K562 (cell line): ENCODE results near the gene PEDS1. TPM values are rescaled to one million over a fixed set of nuclear protein-coding genes. Genes with fewer than 3 reads are reported as not detected.
A peak's percentile ranks its signal among the peaks of the same experiment; 100 is the strongest.

ENCODE experiments used
- ATAC-seq: fragments of 200-7000 bp; cut with Tn5 transposase; 3 replicates; pipeline ENCODE4 v1.9.1; 2020; ENCODE audit warnings: moderate library complexity
- BruUV-seq: library from RNA; stranded (reverse); fragments of 400-500 nt; replicated peaks from 2 replicates; lab custom pipeline; 2021; lab: Mats Ljungman, UMichigan
- CTCF ChIA-PET: fragments of 300-600 bp; formaldehyde crosslinking; extraction: SDS; loops from one replicate; lab custom pipeline; 2021; ENCODE audit warnings: low intra/inter-chr PET ratio; lab: Yijun Ruan, JAX
- POLR2A ChIA-PET: fragments of 300-600, 350-650 bp; sonication (Branson Sonifier 250); formaldehyde crosslinking; extraction: SDS; loops from one replicate; lab custom pipeline; 2021; ENCODE audit warnings: antibody characterized with exemption, inconsistent platforms; lab: Yijun Ruan, JAX
- DNase-seq, 4 experiments: peaks; one replicate each; pipeline versions ENCODE4 v3.0.0 to v3.0.0-alpha.2; 2011 to 2018; ENCODE audit warnings: low spot score in 3 of 4, mixed read lengths in 3 of 4; ENCODE audit errors: extremely low read depth in 1 of 4
- FAIRE-seq: peaks from 2 replicates; lab custom pipeline; 2011; peaks lifted over from hg19 to GRCh38; lab: Jason Lieb, UNC
- H2AFZ ChIP-seq: 2 replicates; pipeline ENCODE4 v1.6.0; 2011; ENCODE audit warnings: low read depth, low read length, control low read depth, inconsistent platforms
- H3K27ac ChIP-seq: fragments of 200-600 bp; 3 replicates; pipeline ENCODE4 v1.8.0; 2011; ENCODE audit warnings: low read depth, mild to moderate bottlenecking, control low read depth, inconsistent platforms, low read length, moderate library complexity, mixed read lengths; ENCODE audit errors: extremely low read depth
- H3K27me3 ChIP-seq, 2 experiments: fragments of 300-600 bp in 1 of 2; 2 replicates in 1 of 2; 3 replicates in 1 of 2; pipeline versions ENCODE4 v1.6.0 to v1.8.0; 2011; ENCODE audit warnings: inconsistent platforms in 2 of 2, low read length in 2 of 2, mild to moderate bottlenecking in 1 of 2, mixed read lengths in 1 of 2, moderate library complexity in 1 of 2; ENCODE audit not compliant: control insufficient read depth in 2 of 2, insufficient read depth in 2 of 2
- H3K36me3 ChIP-seq: fragments of 300-600 bp; 3 replicates; pipeline ENCODE4 v1.8.0; 2011; ENCODE audit warnings: mild to moderate bottlenecking, low read length, inconsistent platforms; ENCODE audit not compliant: control insufficient read depth, insufficient read depth
- H3K4me1 ChIP-seq, 2 experiments: fragments of 200-600 bp in 1 of 2; replicated peaks in 1 of 2; 2 replicates in 1 of 2; 3 replicates in 1 of 2; pipeline versions ENCODE4 v1.5.1 to v1.8.0; 2011; ENCODE audit warnings: inconsistent platforms in 2 of 2, low read length in 2 of 2, mild to moderate bottlenecking in 1 of 2, mixed read lengths in 1 of 2, moderate library complexity in 1 of 2; ENCODE audit not compliant: control insufficient read depth in 2 of 2, insufficient read depth in 2 of 2
- H3K4me2 ChIP-seq: 2 replicates; pipeline ENCODE4 v1.6.1; 2011; ENCODE audit warnings: low read length, control low read depth, inconsistent platforms, mixed read lengths; ENCODE audit not compliant: insufficient read depth
- H3K4me3 ChIP-seq: fragments of 200-600 bp; sonication (generic), shearing (Covaris generic); 2 replicates; pipeline ENCODE4 v1.5.1; 2016; ENCODE audit warnings: control low read depth, inconsistent platforms
- H3K79me2 ChIP-seq: fragments of 200-600 bp; 3 replicates; pipeline ENCODE4 v1.8.0; 2011; ENCODE audit warnings: low read length, inconsistent platforms; ENCODE audit not compliant: control insufficient read depth, insufficient read depth
- H3K9ac ChIP-seq, 2 experiments: 2 replicates each; pipeline versions ENCODE4 v1.6.0 to v1.6.1; 2011; ENCODE audit warnings: low read depth in 2 of 2, low read length in 2 of 2, control low read depth in 1 of 2, inconsistent platforms in 1 of 2, mild to moderate bottlenecking in 1 of 2, mixed read lengths in 1 of 2; ENCODE audit not compliant: insufficient read depth in 1 of 2
- H3K9me1 ChIP-seq: one replicate; pipeline ENCODE4 v1.6.0; 2011; ENCODE audit warnings: inconsistent platforms, mild to moderate bottlenecking, low read length, moderate library complexity; ENCODE audit not compliant: control insufficient read depth, insufficient read depth
- H3K9me3 ChIP-seq: replicated peaks from 2 replicates; pipeline ENCODE4 v1.5.1; 2011; ENCODE audit warnings: low read depth, low read length, inconsistent platforms; ENCODE audit not compliant: control insufficient read depth, insufficient read depth
- H4K20me1 ChIP-seq: replicated peaks from 2 replicates; pipeline ENCODE4 v1.6.1; 2011; ENCODE audit warnings: low read length, inconsistent platforms, mixed read lengths; ENCODE audit not compliant: control insufficient read depth, insufficient read depth
- AFF1 ChIP-seq, 2 experiments: fragments of 450-650 bp; IDR thresholded peaks; 2 replicates each; pipeline ENCODE4 v1.6.1; 2018; ENCODE audit warnings: mild to moderate bottlenecking in 2 of 2, low read depth in 1 of 2; ENCODE audit not compliant: partially characterized antibody in 2 of 2
- ATF1 ChIP-seq, 2 experiments: fragments of 450-650 bp in 1 of 2; IDR thresholded peaks; 2 replicates each; pipeline ENCODE4 v1.6.1; 2016; ENCODE audit warnings: missing compliant biosample characterization in 1 of 2, missing genetic modification characterization in 1 of 2
- CBX3 ChIP-seq, 2 experiments: IDR thresholded peaks; 1 replicate in 1 of 2; 2 replicates in 1 of 2; pipeline ENCODE4 v1.6.1; 2012; ENCODE audit warnings: inconsistent platforms in 2 of 2, low read length in 2 of 2, borderline replicate concordance in 1 of 2, control low read depth in 1 of 2
- CREM ChIP-seq: IDR thresholded peaks from 2 replicates; pipeline ENCODE4 v1.6.1; 2014; ENCODE audit warnings: antibody characterized with exemption, low read depth
- JUN ChIP-seq, 2 experiments: sonication (generic) in 1 of 2; formaldehyde crosslinking in 1 of 2; IDR thresholded peaks; 2 replicates each; pipeline versions ENCODE4 v1.6.1 to v1.8.0; 2012 to 2022; ENCODE audit warnings: borderline replicate concordance in 2 of 2, mild to moderate bottlenecking in 2 of 2, improper control_type of control experiment in 1 of 2, low read depth in 1 of 2, low read length in 1 of 2, missing genetic modification reagents in 1 of 2
- JUND ChIP-seq, 2 experiments: IDR thresholded peaks; 2 replicates in 1 of 2; 3 replicates in 1 of 2; pipeline ENCODE4 v1.6.1; 2011; ENCODE audit warnings: borderline replicate concordance in 2 of 2, low read depth in 2 of 2, low read length in 2 of 2, improper control_type of control experiment in 1 of 2, missing biosample characterization in 1 of 2, missing genetic modification characterization in 1 of 2, missing genetic modification reagents in 1 of 2
- MTA2 ChIP-seq: fragments of 450-650 bp; IDR thresholded peaks from 2 replicates; pipeline ENCODE4 v1.6.1; 2016; ENCODE audit warnings: low read depth
- NR2C1 ChIP-seq, 2 experiments: fragments of 450-650 bp; IDR thresholded peaks; 2 replicates each; pipeline ENCODE4 v1.6.1; 2017; ENCODE audit warnings: mild to moderate bottlenecking in 2 of 2, antibody characterized with exemption in 1 of 2, inconsistent platforms in 1 of 2, missing compliant biosample characterization in 1 of 2, missing genetic modification characterization in 1 of 2
- PTTG1 ChIP-seq: fragments of 450-650 bp; IDR thresholded peaks from 2 replicates; pipeline ENCODE4 v1.6.1; 2016; ENCODE audit warnings: low read depth, mild to moderate bottlenecking, missing genetic modification characterization, missing compliant biosample characterization
- ZBTB8A ChIP-seq: fragments of 450-650 bp; IDR thresholded peaks from 2 replicates; pipeline ENCODE4 v1.6.1; 2018; ENCODE audit warnings: mild to moderate bottlenecking, moderate library complexity; ENCODE audit not compliant: partially characterized antibody
- ZEB2 ChIP-seq: fragments of 450-650 bp; IDR thresholded peaks from 2 replicates; pipeline ENCODE4 v1.6.1; 2016
- ZKSCAN1 ChIP-seq: fragments of 150-350 bp; IDR thresholded peaks from 2 replicates; pipeline ENCODE4 v1.6.1; 2016; ENCODE audit warnings: low read depth, low read length
- ZNF324 ChIP-seq: fragments of 250-450 bp; sonication (Bioruptor Pico); IDR thresholded peaks from 2 replicates; pipeline ENCODE4 v1.4.0; 2020; ENCODE audit warnings: mild to moderate bottlenecking
- WGBS: fragments of 100-300 bp; shearing (Covaris generic); methylation state at CpG from one replicate; pipeline ENCODE4 v1.1.6; 2016; ENCODE audit warnings: low coverage, mixed read lengths; ENCODE audit not compliant: insufficient coverage; ENCODE audit errors: missing lambda C conversion rate; 5-methylcytosine and 5-hydroxymethylcytosine counted together
- in situ Hi-C: fragments of 300-500 bp; cut with MboI; formaldehyde crosslinking; loops from 4 replicates; pipeline ENCODE4 v1.15.0; 2018; ENCODE audit warnings: inconsistent platforms, mixed read lengths
- intact Hi-C: fragments of 100-400 bp; cut with micrococcal nuclease; formaldehyde crosslinking; loops from 2 replicates; pipeline ENCODE4 v1.14.2; 2022
- polyA plus RNA-seq, 8 experiments: library from polyadenylated mRNA; depleted of rRNA in 4 of 8; stranded (reverse) in 5 of 8; unstranded in 3 of 8; fragments of >200 nt; fragmentation: Nextera tagmentation in 2 of 8; fragmentation: Illumina TruSeq in 1 of 8; extraction: Ambion mirVana in 2 of 8; extraction: Trizol in 1 of 8; gene quantifications; 2 replicates each; pipeline versions ENCODE4 v1.2.1 to v1.2.3, GENCODE V29; 2011 to 2014; ENCODE audit warnings: inconsistent platforms in 1 of 8, missing spikeins in 1 of 8
- total RNA-seq, 7 experiments: library from RNA; depleted of rRNA in 6 of 7; stranded (reverse); fragments of >200 nt in 6 of 7; fragmentation: Illumina TruSeq in 2 of 7; extraction: Trizol in 2 of 7; gene quantifications; 2 replicates each; pipeline versions ENCODE4 v1.2.1 to v1.2.3, GENCODE V29; 2011 to 2021; ENCODE audit warnings: low replicate concordance in 1 of 7
- TF ChIP-seq, protein P1 (sequence below): sonication (generic); formaldehyde crosslinking; IDR thresholded peaks from 2 replicates; pipeline ENCODE4 v1.8.0; 2022; ENCODE audit warnings: mild to moderate bottlenecking, missing genetic modification reagents

The PEDS1 gene
- total and polyA plus RNA-seq, 9 of the 15 experiments (the other 6 are each of a cell fraction or from before 2014, with no cell fraction given): 2.9 to 38.5 (median 24.2) TPM

DNA sequence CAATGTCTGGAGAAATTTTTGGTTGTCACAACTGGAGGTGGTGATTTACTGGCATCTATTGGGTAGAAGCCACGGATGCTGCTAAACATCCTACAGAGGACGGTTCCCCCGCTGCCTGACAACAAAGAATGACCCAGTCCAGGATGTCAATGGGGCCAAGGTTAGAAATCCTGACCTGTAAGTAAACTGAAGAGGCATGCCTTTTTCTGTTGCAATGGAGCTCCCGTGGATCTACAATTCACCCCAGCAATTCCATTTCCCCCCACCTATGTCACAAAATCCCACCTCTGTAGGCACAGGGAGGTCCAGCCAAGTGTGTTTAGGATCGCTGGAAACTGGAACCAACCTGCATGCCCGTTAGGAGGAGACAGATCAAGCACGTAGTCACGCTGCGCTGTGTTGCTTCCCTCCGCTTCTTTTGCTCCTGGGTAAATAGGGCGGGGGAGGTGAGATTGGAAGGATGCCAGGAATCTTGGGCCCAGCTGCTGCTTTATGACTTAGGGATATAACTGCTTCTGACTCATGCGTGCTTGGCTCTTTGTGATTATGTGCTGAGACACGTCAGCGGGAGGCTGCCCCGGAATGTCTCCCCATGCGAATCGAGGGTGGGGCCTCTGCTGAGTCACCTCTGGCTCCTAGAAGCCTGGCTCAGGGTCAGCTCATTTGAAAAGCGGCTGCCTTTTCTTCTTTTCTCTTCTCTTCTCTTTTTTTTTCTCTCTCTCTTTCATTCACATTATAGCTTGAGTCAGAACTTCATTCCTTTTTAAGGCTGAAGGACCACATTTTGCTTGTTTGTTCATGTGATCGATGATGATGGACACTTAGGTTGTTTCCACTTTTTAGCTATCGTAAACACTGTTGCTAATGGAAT, 12.4 kb upstream of the PEDS1 start:
- intact Hi-C loops: loop anchor here (5.0 kb wide), 2 partner anchors 54 to 79 kb away; partner anchors contain the start of gene UBE2V1
- WGBS: 3% methylated on average over 18 of the region's 20 CpGs
- Histone ChIP-seq H3K9me1 (no peaks in the 10 kb centered on the region), H3K4me1 (peaks cover 31 to 34% of the 10 kb centered on the region in 2 experiments; a peak in 4 of 5 replicates), H3K36me3 (no peaks in the 10 kb centered on the region), H3K9me3 (no peaks in the 10 kb centered on the region), H3K27ac (peak overlapping the region; percentile 91), H2AFZ (peak overlapping the region; percentile 98), H3K27me3 (no peaks in the 10 kb centered on the region), H4K20me1 (no peaks in the 10 kb centered on the region), H3K79me2 (no peaks in the 10 kb centered on the region), H3K4me2 (peak overlapping the region; percentile 96), H3K9ac (peak overlapping the region; percentile 82 to 88; a peak in 3 of 4 replicates), H3K4me3 (peak overlapping the region; percentile 37)
- DNase-seq (peak; percentile 95 to 99 (median 96)), ATAC-seq (peak; percentile 97), FAIRE-seq (peak; percentile 99)
- ChIA-PET POLR2A (interaction anchor here (0.6 to 2.2 kb wide), 20 partner anchors 8 to 482 kb away, joined by 3 to 20 read pairs (median 4); partner anchors contain the start of genes CEBPB, PEDS1 and SNAI1), CTCF (interaction anchor here (0.9 to 1.2 kb wide), 2 partner anchors 184 to 188 kb away, joined by 4 to 8 read pairs; no protein-coding TSS in a partner anchor)
- BruUV-seq: TSS peak; percentile 93
- in situ Hi-C loops: loop anchor here (5.0 kb wide), 1 partner anchor 184 kb away; the partner anchor contains the start of gene SNAI1
- TF ChIP-seq, protein P1, sequence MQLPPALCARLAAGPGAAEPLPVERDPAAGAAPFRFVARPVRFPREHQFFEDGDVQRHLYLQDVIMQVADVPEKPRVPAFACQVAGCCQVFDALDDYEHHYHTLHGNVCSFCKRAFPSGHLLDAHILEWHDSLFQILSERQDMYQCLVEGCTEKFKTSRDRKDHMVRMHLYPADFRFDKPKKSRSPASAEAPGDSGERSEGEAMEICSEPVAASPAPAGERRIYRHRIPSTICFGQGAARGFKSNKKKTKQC: no peak
- TF ChIP-seq AFF1 (IDR thresholded peaks at IDR 0.05; ENCODE audit: low read depth in 1 of 2, partially characterized antibody in 2 of 2) (peak in 1 of 2 experiments; percentile 81), ZNF324 (no peak), JUND (IDR thresholded peaks at IDR 0.05; ENCODE audit: borderline replicate concordance, low read depth, low read length) (peak; percentile 99), JUND (tag; IDR thresholded peaks at IDR 0.05; ENCODE audit: borderline replicate concordance, low read depth, low read length) (peak; percentile 99), PTTG1 (tag) (no peak), ZKSCAN1 (no peak), JUN (IDR thresholded peaks at IDR 0.05; ENCODE audit: borderline replicate concordance, low read depth, low read length) (peak; percentile 99), JUN (CRISPR knock-in tag; IDR thresholded peaks at IDR 0.05; ENCODE audit: borderline replicate concordance) (peak; percentile 90; the same call in 1 of the 2 replicates), MTA2 (peak; percentile 64), CREM (peak; percentile 97), ZBTB8A (no peak), NR2C1 (IDR thresholded peaks at IDR 0.05) (peak; percentile 52; the same call in 1 of the 2 replicates), NR2C1 (tag; IDR thresholded peaks at IDR 0.05) (peak; percentile 57; the same call in 1 of the 2 replicates), ATF1 (CRISPR knock-in tag; IDR thresholded peaks at IDR 0.05) (no peak), ATF1 (tag; IDR thresholded peaks at IDR 0.05) (peak; percentile 95), ZEB2 (peak; percentile 67; the same call in 1 of the 2 replicates), CBX3 (IDR thresholded peaks at IDR 0.05; ENCODE audit: borderline replicate concordance in 1 of 2, low read length in 2 of 2) (peak in 1 of 2 experiments; percentile 91; a peak in 1 of 3 replicates)
